GM10266 (cell line): ENCODE data around the gene CDAN1.
"Not testable (repeated sequence)": the region's sequence is repeated elsewhere in the genome, so short reads cannot be mapped to it uniquely, and the experiment has no call there.

Source experiments
- DNase-seq: peaks from one replicate; pipeline ENCODE4 v3.0.0; 2012; ENCODE audit errors: extremely low spot score
- TF ChIP-seq, protein P1 (sequence below): IDR thresholded peaks from 2 replicates; pipeline ENCODE4 v1.5.1; 2012; ENCODE audit warnings: mild to moderate bottlenecking, low read depth; ENCODE audit not compliant: control insufficient read depth, insufficient read depth; ENCODE audit errors: missing control alignments

Gene CDAN1

DNA sequence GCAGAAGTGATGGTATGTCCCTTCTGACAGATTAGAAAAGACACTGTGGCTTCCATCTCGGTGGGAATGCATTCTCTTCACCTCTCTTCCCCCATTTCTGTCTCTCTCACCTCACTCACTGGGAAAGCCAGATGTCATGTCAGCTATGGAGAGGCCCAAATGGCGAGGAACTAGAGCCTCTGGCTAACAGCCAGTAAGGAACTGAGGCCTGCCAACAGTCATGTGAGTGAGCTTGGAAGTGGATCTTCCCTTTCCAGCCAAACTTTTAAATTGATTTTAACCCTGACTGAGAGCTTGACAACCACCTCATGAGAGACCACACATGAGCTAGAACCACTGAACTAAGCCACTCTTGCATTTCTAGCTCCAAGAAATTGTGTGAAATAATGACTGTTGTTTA, 35.2 kb upstream of the CDAN1 start:
- no peak for DNase-seq
- TF ChIP-seq, protein P1, sequence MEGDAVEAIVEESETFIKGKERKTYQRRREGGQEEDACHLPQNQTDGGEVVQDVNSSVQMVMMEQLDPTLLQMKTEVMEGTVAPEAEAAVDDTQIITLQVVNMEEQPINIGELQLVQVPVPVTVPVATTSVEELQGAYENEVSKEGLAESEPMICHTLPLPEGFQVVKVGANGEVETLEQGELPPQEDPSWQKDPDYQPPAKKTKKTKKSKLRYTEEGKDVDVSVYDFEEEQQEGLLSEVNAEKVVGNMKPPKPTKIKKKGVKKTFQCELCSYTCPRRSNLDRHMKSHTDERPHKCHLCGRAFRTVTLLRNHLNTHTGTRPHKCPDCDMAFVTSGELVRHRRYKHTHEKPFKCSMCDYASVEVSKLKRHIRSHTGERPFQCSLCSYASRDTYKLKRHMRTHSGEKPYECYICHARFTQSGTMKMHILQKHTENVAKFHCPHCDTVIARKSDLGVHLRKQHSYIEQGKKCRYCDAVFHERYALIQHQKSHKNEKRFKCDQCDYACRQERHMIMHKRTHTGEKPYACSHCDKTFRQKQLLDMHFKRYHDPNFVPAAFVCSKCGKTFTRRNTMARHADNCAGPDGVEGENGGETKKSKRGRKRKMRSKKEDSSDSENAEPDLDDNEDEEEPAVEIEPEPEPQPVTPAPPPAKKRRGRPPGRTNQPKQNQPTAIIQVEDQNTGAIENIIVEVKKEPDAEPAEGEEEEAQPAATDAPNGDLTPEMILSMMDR = no peak

DNA sequence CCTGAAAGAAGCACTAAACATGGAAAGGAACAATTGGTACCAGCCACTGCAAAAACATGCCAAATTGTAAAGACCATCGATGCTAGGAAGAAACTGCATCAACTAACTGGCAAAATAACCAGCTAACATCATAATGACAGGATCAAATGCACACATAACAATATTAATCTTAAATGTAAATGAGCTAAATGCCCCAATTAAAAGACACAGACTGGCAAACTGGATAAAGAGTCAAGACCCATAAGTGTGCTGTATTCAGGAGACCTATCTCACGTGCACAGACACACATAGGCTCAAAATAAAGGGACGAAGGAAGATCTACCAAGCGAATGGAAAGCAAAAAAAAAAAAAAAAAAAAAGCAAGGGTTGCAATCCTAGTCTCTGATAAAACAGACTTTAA, 29.2 kb upstream of the CDAN1 start:
- not testable (repeated sequence) for DNase-seq

DNA sequence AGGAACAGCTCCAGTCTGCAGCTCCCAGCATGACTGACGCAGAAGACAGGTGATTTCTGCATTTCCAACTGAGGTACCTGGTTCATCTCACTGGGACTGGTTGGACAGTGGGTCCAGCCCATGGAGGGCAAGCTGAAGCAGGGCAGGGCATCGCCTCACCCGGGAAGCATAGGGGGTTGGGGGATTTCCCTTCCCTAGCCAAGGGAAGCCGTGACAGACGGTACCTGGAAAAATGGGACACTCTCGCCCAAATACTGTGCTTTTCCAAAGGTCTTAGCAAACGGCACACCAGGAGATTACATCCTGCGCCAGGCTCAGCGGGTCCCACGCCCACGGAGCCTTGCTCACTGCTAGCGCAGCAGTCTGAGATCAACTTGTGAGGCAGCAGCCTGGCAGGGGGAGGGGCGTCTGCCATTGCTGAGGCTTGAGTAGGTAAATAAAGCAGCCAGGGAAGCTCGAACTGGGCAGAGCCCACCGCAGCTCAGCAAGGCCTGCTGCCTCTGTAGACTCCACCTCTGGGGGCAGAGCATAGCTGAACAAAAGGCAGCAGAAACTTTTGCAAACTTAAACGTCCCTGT, 27.3 kb upstream of the CDAN1 start:
- DNase-seq = not testable (repeated sequence)

DNA sequence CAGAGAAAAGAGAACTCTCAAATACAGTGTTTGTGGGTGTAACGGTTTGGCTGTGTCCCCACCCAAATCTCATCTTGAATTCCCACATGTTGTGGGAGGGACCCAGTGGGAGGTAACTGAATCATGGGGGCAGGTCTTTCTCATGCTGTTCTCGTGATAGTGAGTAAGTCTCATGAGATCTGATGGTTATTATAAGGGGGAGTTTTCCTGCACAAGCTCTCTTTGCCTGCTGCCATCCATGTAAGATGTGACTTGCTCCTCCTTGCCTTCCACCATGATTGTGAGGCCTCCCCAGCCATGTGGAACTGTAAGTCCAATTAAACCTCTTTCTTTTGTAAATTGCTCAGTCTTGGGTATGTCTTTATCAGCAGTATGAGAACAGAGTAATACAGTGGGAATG, 24.9 kb upstream of the CDAN1 start:
- not testable (repeated sequence) for DNase-seq

DNA sequence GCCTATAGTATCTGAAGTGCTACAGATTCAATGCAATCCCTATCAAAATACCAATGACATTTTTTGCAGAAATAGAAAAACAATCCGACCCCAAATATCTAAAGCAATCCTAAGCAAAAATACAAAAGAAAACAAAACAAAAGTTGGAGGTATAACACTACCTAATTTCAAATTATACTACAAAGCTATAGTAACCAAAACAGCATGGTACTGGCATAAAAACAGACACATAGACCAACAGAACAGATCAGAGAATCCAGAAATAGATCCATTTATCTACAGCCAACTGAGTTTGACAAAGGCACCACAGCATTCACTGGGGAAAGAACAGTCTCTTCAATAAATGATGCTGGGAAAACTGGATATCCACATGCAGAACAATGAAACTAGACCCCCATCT, 23.8 kb upstream of the CDAN1 start:
- DNase-seq = no peak
- TF ChIP-seq, protein P1 = no peak

DNA sequence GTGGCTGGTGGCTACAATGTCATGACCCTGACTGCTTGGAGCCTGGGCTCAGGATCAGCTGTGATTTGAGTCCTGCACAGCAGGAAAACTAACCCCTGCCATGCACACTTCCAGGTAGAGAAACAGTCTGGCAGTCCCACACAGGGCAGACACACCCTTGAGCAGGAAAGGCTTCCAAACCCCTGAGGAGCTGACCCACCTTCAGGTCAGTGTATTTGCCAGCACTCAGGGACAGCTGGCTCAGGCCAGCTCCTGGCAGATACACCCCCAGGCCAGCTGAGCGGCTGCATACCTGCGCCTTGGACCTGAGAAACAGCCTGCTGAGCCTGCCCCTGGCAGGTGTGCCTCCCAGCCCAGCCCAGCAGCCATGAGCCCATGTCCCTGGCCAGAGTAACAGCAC, 22.2 kb upstream of the CDAN1 start:
- TF ChIP-seq, protein P1 = no peak
- no peak for DNase-seq

DNA sequence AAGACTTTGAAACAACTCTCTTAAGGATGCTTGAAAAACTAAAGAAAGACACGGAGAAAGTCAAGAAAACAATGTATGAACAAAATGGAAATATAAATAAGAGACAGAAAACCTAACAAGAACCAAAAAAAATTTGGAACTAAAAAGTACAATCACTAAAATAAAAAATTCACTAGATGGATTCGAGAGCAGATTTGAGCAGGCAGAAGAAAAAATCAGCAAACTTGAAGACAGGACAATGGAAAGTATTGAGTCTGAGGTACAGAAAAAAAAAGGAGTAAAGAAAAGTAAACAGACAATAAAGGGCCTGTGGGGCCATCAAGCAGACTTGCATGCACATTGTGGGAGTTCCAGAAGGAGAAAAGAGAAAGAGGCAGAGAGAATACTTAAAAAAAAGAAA, 13.4 kb upstream of the CDAN1 start:
- DNase-seq = no peak
- TF ChIP-seq, protein P1 = no peak

DNA sequence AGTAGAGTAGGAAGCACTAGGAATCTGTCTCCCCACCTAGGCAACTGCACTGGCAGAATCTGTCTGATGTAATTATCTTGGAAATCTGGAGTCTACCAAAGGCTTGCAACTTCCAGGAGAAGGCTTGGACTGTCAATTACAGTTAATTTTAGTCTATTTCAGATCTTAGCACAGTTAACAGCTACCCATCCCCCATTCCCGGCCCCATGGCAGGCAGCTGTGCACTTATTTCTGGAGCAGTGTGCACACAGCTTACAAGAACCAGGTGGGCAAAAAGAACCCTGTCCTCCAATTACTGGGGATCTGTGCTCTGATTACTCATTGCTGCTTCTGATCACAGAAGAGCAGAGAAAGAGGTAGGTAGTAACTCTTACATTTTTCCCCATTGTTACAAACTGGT, 12.3 kb upstream of the CDAN1 start:
- TF ChIP-seq, protein P1 = no peak
- no peak for DNase-seq

DNA sequence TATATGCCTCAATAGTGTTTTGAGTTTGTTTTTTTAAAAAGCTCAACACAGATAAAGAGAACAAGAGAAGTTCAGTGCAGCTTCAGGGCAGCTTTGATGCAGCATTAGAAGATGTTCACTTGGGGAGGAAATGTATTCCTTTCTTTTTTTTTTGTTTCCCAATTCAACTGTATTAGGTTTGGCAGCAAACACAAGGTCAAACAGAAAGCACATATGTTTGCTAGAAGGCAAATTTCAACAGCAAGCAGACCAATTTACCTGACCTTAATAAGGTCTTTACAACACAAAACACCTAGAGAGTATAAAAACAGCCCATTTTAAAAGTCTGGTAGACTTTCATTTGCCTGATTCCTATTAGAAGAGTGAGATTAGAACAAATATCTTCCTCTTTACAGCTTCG, 7.3 kb upstream of the CDAN1 start:
- TF ChIP-seq, protein P1 = no peak
- DNase-seq = no peak
